ENCODE data around the gene MAPK8.

MAPK8 gene

DNA sequence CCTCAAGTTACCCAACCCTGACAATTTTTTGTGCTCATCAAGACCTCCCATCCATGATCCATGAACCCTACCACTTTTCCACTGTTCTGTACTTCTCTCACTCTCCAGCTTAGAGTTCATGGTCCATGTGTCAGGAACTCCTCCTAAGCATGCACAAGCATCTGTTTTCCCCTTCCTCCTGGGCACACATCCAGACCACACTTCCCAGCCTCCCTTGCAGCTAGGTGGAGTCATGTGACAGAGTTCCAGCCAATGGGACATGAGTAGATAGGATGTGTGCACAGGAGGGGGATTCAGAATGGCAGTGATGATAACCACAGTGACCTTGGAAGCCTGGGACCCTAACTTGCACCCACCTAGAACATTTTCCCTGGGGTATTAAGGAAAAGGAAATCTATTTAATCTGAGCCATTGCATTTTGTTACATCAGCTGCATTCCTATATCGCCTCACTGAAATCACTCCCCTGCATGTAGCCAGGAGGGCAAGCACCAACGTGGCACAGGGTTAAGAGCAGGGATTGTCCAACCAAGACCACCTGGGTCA lies 22.4 kb upstream of the MAPK8 start:
- no peak overlapping the region for H3K4ac ChIP-seq (ENCODE audit: low read depth, low read length)
- no peak overlapping the region for H3K4me3 ChIP-seq (ENCODE audit: low read depth, low read length)
- H4K91ac ChIP-seq (ENCODE audit: low read depth, low read length), result no peak overlapping the region
- H2AK5ac ChIP-seq (ENCODE audit: low read length), result no peak overlapping the region
- no peak overlapping the region for H3K18ac ChIP-seq (ENCODE audit: low read length)
- no peaks in the 10 kb centered on the region for H3K79me2 ChIP-seq (ENCODE audit: control insufficient read depth, insufficient read depth, low read length, poor library complexity)
- no peak overlapping the region for H2AFZ ChIP-seq (ENCODE audit: insufficient read depth, low read length, poor library complexity)
- DNase-seq, result no peak
- H2BK5ac ChIP-seq (ENCODE audit: low read depth, low read length, poor library complexity), result no peak overlapping the region
- peaks cover 4 to 10% of the 10 kb centered on the region in 2 experiments for H3K4me1 ChIP-seq (ENCODE audit: control insufficient read depth in 1 of 2, insufficient read depth in 2 of 2, low read length in 2 of 2)
- no peak overlapping the region for H3K4me2 ChIP-seq (ENCODE audit: low read length)
- H3K9me3 ChIP-seq (ENCODE audit: insufficient read depth, low read depth, low read length), result peaks cover 7% of the 10 kb centered on the region
- no peak overlapping the region for H3K9ac ChIP-seq (ENCODE audit: low read length)
- H3K27me3 ChIP-seq (ENCODE audit: insufficient read depth, low read length), result no peaks in the 10 kb centered on the region
- WGBS (ENCODE audit: extremely low coverage, insufficient coverage, insufficient read length), result no CpG with 5 or more reads among the region's 2 CpGs
- H3K27ac ChIP-seq (ENCODE audit: low read depth, low read length), result no peak overlapping the region
- no peak overlapping the region for H4K8ac ChIP-seq (ENCODE audit: low read depth, low read length)
- no peak overlapping the region for H3K23ac ChIP-seq (ENCODE audit: low read length)
- H3K36me3 ChIP-seq (ENCODE audit: control insufficient read depth in 1 of 2, insufficient read depth in 2 of 2, low read length in 2 of 2), result no peaks in the 10 kb centered on the region
- no peak overlapping the region for H2BK120ac ChIP-seq (ENCODE audit: insufficient read depth, low read length, poor library complexity)
- no peak overlapping the region for H4K12ac ChIP-seq (ENCODE audit: low read depth, low read length)
- no peak overlapping the region for H2BK12ac ChIP-seq (ENCODE audit: low read length)
- H3K14ac ChIP-seq (ENCODE audit: low read length), result no peak overlapping the region
- no peaks in the 10 kb centered on the region for H3K79me1 ChIP-seq (ENCODE audit: low read length)

DNA sequence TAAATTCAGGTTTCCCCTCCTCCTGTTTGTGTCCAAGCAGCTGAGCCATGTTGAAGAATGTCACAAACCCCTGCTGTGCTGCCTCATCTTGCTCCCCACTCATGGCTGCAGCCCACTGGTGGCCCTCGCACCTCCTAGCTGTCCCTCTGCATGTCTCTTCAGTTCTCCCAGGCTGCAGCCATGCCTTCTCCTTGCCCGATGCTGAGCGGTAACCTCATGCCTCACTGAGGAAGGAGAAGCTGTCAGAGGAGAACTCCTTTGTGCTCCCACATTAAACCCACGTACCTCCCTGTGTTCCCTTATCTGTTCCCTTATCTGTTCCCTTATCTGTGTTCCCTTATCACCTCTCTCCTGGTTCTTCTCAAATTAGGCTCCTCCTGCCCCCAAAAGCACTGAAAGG lies 21.7 kb upstream of the MAPK8 start:
- H3K4me2 ChIP-seq (ENCODE audit: low read length), result no peak overlapping the region
- H4K12ac ChIP-seq (ENCODE audit: low read depth, low read length), result no peak overlapping the region
- H2BK5ac ChIP-seq (ENCODE audit: low read depth, low read length, poor library complexity), result no peak overlapping the region
- H3K9me3 ChIP-seq (ENCODE audit: insufficient read depth, low read depth, low read length), result peaks cover 7% of the 10 kb centered on the region
- no peak overlapping the region for H2BK12ac ChIP-seq (ENCODE audit: low read length)
- no peaks in the 10 kb centered on the region for H3K79me2 ChIP-seq (ENCODE audit: control insufficient read depth, insufficient read depth, low read length, poor library complexity)
- no peaks in the 10 kb centered on the region for H3K27me3 ChIP-seq (ENCODE audit: insufficient read depth, low read length)
- H3K9ac ChIP-seq (ENCODE audit: low read length), result no peak overlapping the region
- no peak overlapping the region for H3K23ac ChIP-seq (ENCODE audit: low read length)
- H2BK120ac ChIP-seq (ENCODE audit: insufficient read depth, low read length, poor library complexity), result no peak overlapping the region
- H3K79me1 ChIP-seq (ENCODE audit: low read length), result no peaks in the 10 kb centered on the region
- H3K27ac ChIP-seq (ENCODE audit: low read depth, low read length), result no peak overlapping the region
- no peak overlapping the region for H3K14ac ChIP-seq (ENCODE audit: low read length)
- WGBS (ENCODE audit: extremely low coverage, insufficient coverage, insufficient read length), result no CpG with 5 or more reads among the region's 4 CpGs
- no peak overlapping the region for H2AFZ ChIP-seq (ENCODE audit: insufficient read depth, low read length, poor library complexity)
- H2AK5ac ChIP-seq (ENCODE audit: low read length), result no peak overlapping the region
- no peak overlapping the region for H3K4ac ChIP-seq (ENCODE audit: low read depth, low read length)
- peaks cover 4 to 10% of the 10 kb centered on the region in 2 experiments for H3K4me1 ChIP-seq (ENCODE audit: control insufficient read depth in 1 of 2, insufficient read depth in 2 of 2, low read length in 2 of 2)
- H3K4me3 ChIP-seq (ENCODE audit: low read depth, low read length), result no peak overlapping the region
- DNase-seq, result no peak
- no peak overlapping the region for H4K8ac ChIP-seq (ENCODE audit: low read depth, low read length)
- H4K91ac ChIP-seq (ENCODE audit: low read depth, low read length), result no peak overlapping the region
- H3K36me3 ChIP-seq (ENCODE audit: control insufficient read depth in 1 of 2, insufficient read depth in 2 of 2, low read length in 2 of 2), result no peaks in the 10 kb centered on the region
- no peak overlapping the region for H3K18ac ChIP-seq (ENCODE audit: low read length)

DNA sequence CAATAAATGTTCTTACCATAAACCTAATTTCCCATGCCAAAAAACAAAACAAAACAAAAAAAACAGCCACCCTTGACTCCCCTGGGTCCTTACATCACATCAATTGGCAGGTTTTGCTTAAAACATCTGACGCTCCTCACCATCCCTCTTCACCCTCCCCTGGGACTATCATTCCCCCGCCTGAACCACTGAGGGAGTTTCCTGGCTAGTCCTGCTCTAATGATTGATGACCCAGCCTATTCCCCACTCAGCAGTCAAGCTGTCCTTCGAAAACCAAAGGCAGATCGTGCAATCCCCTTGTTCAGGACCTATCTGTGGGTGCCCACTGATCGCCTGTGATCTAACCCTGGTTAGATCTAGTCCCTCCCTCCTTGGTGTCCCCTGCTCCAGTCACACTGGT lies 20.8 kb upstream of the MAPK8 start:
- Histone ChIP-seq H3K4me3 (ENCODE audit: low read depth, low read length) (no peak overlapping the region), H2BK5ac (ENCODE audit: low read depth, low read length, poor library complexity) (no peak overlapping the region), H4K8ac (ENCODE audit: low read depth, low read length) (no peak overlapping the region), H3K14ac (ENCODE audit: low read length) (no peak overlapping the region), H3K79me2 (ENCODE audit: control insufficient read depth, insufficient read depth, low read length, poor library complexity) (no peaks in the 10 kb centered on the region), H3K23ac (ENCODE audit: low read length) (no peak overlapping the region), H3K4me1 (ENCODE audit: control insufficient read depth in 1 of 2, insufficient read depth in 2 of 2, low read length in 2 of 2) (peaks cover 4 to 10% of the 10 kb centered on the region in 2 experiments), H2AFZ (ENCODE audit: insufficient read depth, low read length, poor library complexity) (no peak overlapping the region), H4K91ac (ENCODE audit: low read depth, low read length) (no peak overlapping the region), H3K27me3 (ENCODE audit: insufficient read depth, low read length) (no peaks in the 10 kb centered on the region), H3K4me2 (ENCODE audit: low read length) (no peak overlapping the region), H4K12ac (ENCODE audit: low read depth, low read length) (no peak overlapping the region), H3K36me3 (ENCODE audit: control insufficient read depth in 1 of 2, insufficient read depth in 2 of 2, low read length in 2 of 2) (no peaks in the 10 kb centered on the region), H3K9me3 (ENCODE audit: insufficient read depth, low read depth, low read length) (peaks cover 7% of the 10 kb centered on the region), H2BK12ac (ENCODE audit: low read length) (no peak overlapping the region), H2AK5ac (ENCODE audit: low read length) (no peak overlapping the region), H3K18ac (ENCODE audit: low read length) (no peak overlapping the region), H3K4ac (ENCODE audit: low read depth, low read length) (no peak overlapping the region), H3K27ac (ENCODE audit: low read depth, low read length) (no peak overlapping the region), H3K9ac (ENCODE audit: low read length) (no peak overlapping the region), H3K79me1 (ENCODE audit: low read length) (no peaks in the 10 kb centered on the region), H2BK120ac (ENCODE audit: insufficient read depth, low read length, poor library complexity) (no peak overlapping the region)
- no peak for DNase-seq
- WGBS (ENCODE audit: extremely low coverage, insufficient coverage, insufficient read length), result no CpG with 5 or more reads among the region's 5 CpGs

DNA sequence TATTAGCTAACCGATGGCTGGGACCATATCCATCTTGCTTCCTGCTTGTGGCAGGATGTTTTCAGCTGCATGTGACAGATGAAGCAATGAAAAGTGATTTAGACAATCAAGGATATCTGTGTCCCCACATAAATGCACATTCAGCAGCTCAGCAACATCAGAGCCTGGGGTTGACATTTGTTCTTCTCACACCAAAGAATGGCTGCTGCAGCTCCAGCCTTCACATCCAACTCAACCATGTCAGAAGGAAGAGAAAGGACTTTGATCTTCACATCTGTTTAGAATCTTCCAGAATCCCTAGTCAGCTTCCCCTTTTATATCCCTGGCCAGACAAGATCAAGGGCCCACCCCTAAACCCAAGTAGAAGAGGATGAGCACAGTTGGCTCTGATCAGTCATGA lies 20.1 kb upstream of the MAPK8 start:
- no peaks in the 10 kb centered on the region for H3K79me1 ChIP-seq (ENCODE audit: low read length)
- WGBS (ENCODE audit: extremely low coverage, insufficient coverage, insufficient read length), result no CpG with 5 or more reads among the region's 1 CpG

More for the DNA sequence above, 20.1 kb upstream of the MAPK8 start:
- Histone ChIP-seq H2AFZ (ENCODE audit: insufficient read depth, low read length, poor library complexity) (no peak overlapping the region), H3K36me3 (ENCODE audit: control insufficient read depth in 1 of 2, insufficient read depth in 2 of 2, low read length in 2 of 2) (no peaks in the 10 kb centered on the region), H3K4me3 (ENCODE audit: low read depth, low read length) (no peak overlapping the region), H2BK5ac (ENCODE audit: low read depth, low read length, poor library complexity) (no peak overlapping the region), H2BK120ac (ENCODE audit: insufficient read depth, low read length, poor library complexity) (no peak overlapping the region), H3K4me1 (ENCODE audit: control insufficient read depth in 1 of 2, insufficient read depth in 2 of 2, low read length in 2 of 2) (peaks cover 4 to 10% of the 10 kb centered on the region in 2 experiments), H3K79me2 (ENCODE audit: control insufficient read depth, insufficient read depth, low read length, poor library complexity) (no peaks in the 10 kb centered on the region), H2BK12ac (ENCODE audit: low read length) (no peak overlapping the region), H3K9me3 (ENCODE audit: insufficient read depth, low read depth, low read length) (peaks cover 7% of the 10 kb centered on the region), H3K14ac (ENCODE audit: low read length) (no peak overlapping the region), H3K27ac (ENCODE audit: low read depth, low read length) (no peak overlapping the region), H2AK5ac (ENCODE audit: low read length) (no peak overlapping the region), H3K4me2 (ENCODE audit: low read length) (no peak overlapping the region), H3K27me3 (ENCODE audit: insufficient read depth, low read length) (no peaks in the 10 kb centered on the region), H3K9ac (ENCODE audit: low read length) (no peak overlapping the region), H3K18ac (ENCODE audit: low read length) (no peak overlapping the region), H3K23ac (ENCODE audit: low read length) (no peak overlapping the region), H3K4ac (ENCODE audit: low read depth, low read length) (no peak overlapping the region), H4K8ac (ENCODE audit: low read depth, low read length) (no peak overlapping the region), H4K91ac (ENCODE audit: low read depth, low read length) (no peak overlapping the region), H4K12ac (ENCODE audit: low read depth, low read length) (no peak overlapping the region)
- DNase-seq, result no peak
